Heart right ventricle (tissue), 16 donors: ENCODE results near the gene PDCL3. TPM values are rescaled to one million over a fixed set of nuclear protein-coding genes. Genes with fewer than 3 reads are reported as not detected.

ENCODE experiments used
- ATAC-seq, 8 donors: fragments of 200-7000 bp; cut with Tn5 transposase; one replicate each; pipeline ENCODE4 v1.9.1; 2020; ENCODE audit warnings: mild to moderate bottlenecking in 8 of 8, moderate library complexity in 8 of 8, moderate number of reproducible peaks in 1 of 8
- DNase-seq, 2 donors: peaks; one replicate each; pipeline ENCODE4 v3.0.0-alpha.2; 2020
- H3K27ac ChIP-seq, 10 donors: fragments of 200-600 bp; sonication (generic) in 2 of 10; one replicate each; pipeline versions ENCODE4 v1.5.0 to v1.8.0; 2020 to 2022; ENCODE audit warnings: mild to moderate bottlenecking in 3 of 10
- H3K27me3 ChIP-seq, 7 donors: fragments of 200-600 bp; one replicate each; pipeline ENCODE4 v1.8.0; 2021 to 2022; ENCODE audit warnings: mild to moderate bottlenecking in 2 of 7
- H3K36me3 ChIP-seq, 9 donors: fragments of 200-600 bp; sonication (generic) in 1 of 9; one replicate each; pipeline versions ENCODE4 v1.5.0 to v1.8.0; 2020 to 2022; ENCODE audit warnings: mild to moderate bottlenecking in 2 of 9
- H3K4me1 ChIP-seq, 9 donors: fragments of 200-600 bp; sonication (generic) in 1 of 9; one replicate each; pipeline versions ENCODE4 v1.5.0 to v1.8.0; 2020 to 2022; ENCODE audit warnings: mild to moderate bottlenecking in 4 of 9
- H3K4me3 ChIP-seq, 10 donors: fragments of 200-600 bp; sonication (generic) in 2 of 10; one replicate each; pipeline versions ENCODE4 v1.5.0 to v1.8.0; 2020 to 2022; ENCODE audit warnings: mild to moderate bottlenecking in 7 of 10, moderate library complexity in 2 of 10
- H3K9me3 ChIP-seq, 11 donors: fragments of 200-600 bp in 10 of 11; sonication (generic) in 2 of 11; one replicate each; pipeline versions ENCODE4 v1.5.0 to v1.8.0; 2013 to 2022; ENCODE audit warnings: mild to moderate bottlenecking in 2 of 11, control low read depth in 1 of 11, moderate library complexity in 1 of 11
- WGBS, 2 donors: extraction: QIAGEN DNeasy Blood & Tissue Kit; methylation state at CpG; one replicate each; pipeline ENCODE4 v1.1.7; 2013; ENCODE audit warnings: inconsistent platforms in 1 of 2; 5-methylcytosine and 5-hydroxymethylcytosine counted together
- intact Hi-C, 10 donors: fragments of 100-400 bp; cut with DNase I; formaldehyde crosslinking; loops; one replicate each; pipeline versions ENCODE4 v1.11.1 to v1.14.2; 2022
- polyA plus RNA-seq, 2 donors: library from polyadenylated mRNA; stranded (reverse); fragments of 200-250 nt; gene quantifications; one replicate each; pipeline ENCODE4 v1.2.3, GENCODE V29; 2013
- total RNA-seq, 10 donors: library from RNA; stranded (reverse); fragmentation: NEBNext Ultra II Directional in 3 of 10; extraction: Animal tissue kit (Norgen Biotek cat#: 25700) in 3 of 10; gene quantifications; one replicate each; pipeline versions ENCODE4 v1.2.1 to v1.2.4, GENCODE V29; 2021 to 2023
- TF ChIP-seq, protein P1 (sequence below), 9 donors: fragments of 200-600 bp; sonication (generic) in 2 of 9; IDR thresholded peaks; one replicate each; pipeline versions ENCODE4 v1.5.0 to v1.8.0; 2021 to 2022; ENCODE audit warnings: antibody characterized with exemption in 9 of 9, mild to moderate bottlenecking in 5 of 9, moderate library complexity in 1 of 9
- donor health status: Arrhythmogenic right ventricular cardiomyopathy.
- donor health status: ischemic (EF 13 %, LVEDD 7.1; RV severe dilation, severe dysfunction).
- donor health status: healthy with polysubstance abuse.
- donor health status: DM: no; HTN: yes; CAD: no.
- donor health status: DM: no; HTN: no; CAD: no.
- donor health status: ischemic (EF 25% LVEDD 6.9; RV normal size, moderate dysfunction).
- donor health status: ischemic (EF 25% LVEDD 5.7; RV mildly dilated, moderate dysfunction).
- donor health status: healthy.
- donor health status: DM: yes; HTN: yes; CAD: no.
- donor health status: Ischemic cardiomyopathy.
- donor health status: ischemic (EF 35%, LVEDD 5.7; RV mildly dilated, moderate dysfunction).
- donor health status: nonischemic (EF 11% LVEDD 7.7; RV severe dilation, severe dysfunction).
- donor health status: DM: yes; HTN: yes; CAD: no.
- donor health status: PGD.
- donor health status: ischemic (EF 29% LVEDD 5.4; RV normal size, mild dysfunction).
- donor health status: nonischemic (EF 23%, LVEDD 6.1; RV moderate dilation, normal function).

The PDCL3 gene
- total and polyA plus RNA-seq, 12 donors = 17.0 to 30.0 (median 23.4) TPM

DNA sequence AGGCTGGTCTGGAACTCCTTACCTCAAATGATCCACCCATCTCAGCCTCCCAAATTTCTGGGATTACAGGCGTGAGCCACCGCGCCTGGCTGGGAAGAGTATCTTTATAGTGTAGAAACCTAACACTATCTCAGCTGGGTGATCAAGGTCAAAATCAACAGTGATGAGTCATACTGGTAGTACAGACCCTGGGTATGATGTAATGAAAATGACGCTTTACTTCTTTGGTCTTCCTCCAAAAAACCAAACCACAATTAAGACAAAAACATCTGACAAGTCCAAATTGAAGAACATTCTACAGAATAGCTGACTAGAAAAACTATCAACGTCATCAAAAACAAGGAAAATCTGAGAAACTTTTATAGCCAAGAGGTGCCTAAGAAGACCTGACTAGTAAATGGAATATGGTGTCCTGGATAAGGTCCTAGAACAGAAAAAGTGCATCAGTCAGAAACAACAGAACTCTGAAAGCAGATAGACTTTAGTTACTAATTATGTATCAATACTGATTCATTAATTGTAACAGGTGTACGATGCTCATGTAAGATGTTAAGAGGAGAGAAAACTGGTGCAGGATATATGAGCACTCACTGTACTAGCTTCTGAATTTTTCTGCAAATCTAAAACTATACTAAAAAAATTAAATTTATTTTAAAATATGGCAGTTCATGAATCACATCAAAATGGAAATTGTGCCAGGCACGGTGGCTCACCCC, 25.4 kb downstream of the PDCL3 start:
- Histone ChIP-seq H3K4me3 (no peak overlapping the region), H3K27ac (peak overlapping the region in 1 of 10 donors; percentile 22), H3K4me1 (peaks cover 0 to 21% (median 0%) of the 10 kb centered on the region in 9 donors), H3K9me3 (no peaks in the 10 kb centered on the region), H3K27me3 (no peaks in the 10 kb centered on the region), H3K36me3 (no peaks in the 10 kb centered on the region)
- 81 to 84% methylated on average over 7 of the region's 7 CpGs for WGBS, 2 donors
- no peak for DNase-seq
- intact Hi-C loops = no loop called here
- TF ChIP-seq, protein P1, sequence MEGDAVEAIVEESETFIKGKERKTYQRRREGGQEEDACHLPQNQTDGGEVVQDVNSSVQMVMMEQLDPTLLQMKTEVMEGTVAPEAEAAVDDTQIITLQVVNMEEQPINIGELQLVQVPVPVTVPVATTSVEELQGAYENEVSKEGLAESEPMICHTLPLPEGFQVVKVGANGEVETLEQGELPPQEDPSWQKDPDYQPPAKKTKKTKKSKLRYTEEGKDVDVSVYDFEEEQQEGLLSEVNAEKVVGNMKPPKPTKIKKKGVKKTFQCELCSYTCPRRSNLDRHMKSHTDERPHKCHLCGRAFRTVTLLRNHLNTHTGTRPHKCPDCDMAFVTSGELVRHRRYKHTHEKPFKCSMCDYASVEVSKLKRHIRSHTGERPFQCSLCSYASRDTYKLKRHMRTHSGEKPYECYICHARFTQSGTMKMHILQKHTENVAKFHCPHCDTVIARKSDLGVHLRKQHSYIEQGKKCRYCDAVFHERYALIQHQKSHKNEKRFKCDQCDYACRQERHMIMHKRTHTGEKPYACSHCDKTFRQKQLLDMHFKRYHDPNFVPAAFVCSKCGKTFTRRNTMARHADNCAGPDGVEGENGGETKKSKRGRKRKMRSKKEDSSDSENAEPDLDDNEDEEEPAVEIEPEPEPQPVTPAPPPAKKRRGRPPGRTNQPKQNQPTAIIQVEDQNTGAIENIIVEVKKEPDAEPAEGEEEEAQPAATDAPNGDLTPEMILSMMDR (IDR thresholded peaks at IDR 0.05) = no peak
- peak in 1 of 8 donors; percentile 53 for ATAC-seq

DNA sequence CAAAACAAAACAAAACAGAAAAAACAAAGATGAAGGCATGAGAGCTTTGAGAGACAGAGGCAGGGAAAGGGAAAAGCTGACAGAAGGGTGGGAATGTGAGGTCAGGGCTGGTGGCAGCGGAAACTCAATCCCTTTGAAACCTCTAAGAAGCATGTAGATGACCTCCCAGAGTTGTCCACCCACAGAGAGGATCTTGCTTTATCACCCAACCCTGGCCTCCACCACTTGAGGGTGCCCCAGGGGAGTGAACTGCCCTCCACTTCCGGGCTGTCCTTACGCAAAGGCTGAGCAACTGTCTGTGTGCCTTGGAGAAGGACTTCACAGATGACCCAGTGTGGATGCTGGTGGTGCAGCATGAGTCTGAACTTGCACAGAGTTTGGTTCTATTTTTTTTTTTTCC, 26.7 kb downstream of the PDCL3 start:
- H3K36me3 ChIP-seq = no peaks in the 10 kb centered on the region
- ATAC-seq (peak in 1 of 8 donors; percentile 39), DNase-seq (no peak)
- TF ChIP-seq, protein P1 (IDR thresholded peaks at IDR 0.05) = no peak
- no peaks in the 10 kb centered on the region for H3K27me3 ChIP-seq
- intact Hi-C loops = no loop called here
- H3K9me3 ChIP-seq = no peaks in the 10 kb centered on the region
- peaks cover 0 to 21% (median 0%) of the 10 kb centered on the region in 9 donors for H3K4me1 ChIP-seq
- no peak overlapping the region for H3K4me3 ChIP-seq
- peak overlapping the region in 1 of 10 donors; percentile 26 for H3K27ac ChIP-seq
- 55 to 72% methylated on average over 3 of the region's 3 CpGs for WGBS, 2 donors

DNA sequence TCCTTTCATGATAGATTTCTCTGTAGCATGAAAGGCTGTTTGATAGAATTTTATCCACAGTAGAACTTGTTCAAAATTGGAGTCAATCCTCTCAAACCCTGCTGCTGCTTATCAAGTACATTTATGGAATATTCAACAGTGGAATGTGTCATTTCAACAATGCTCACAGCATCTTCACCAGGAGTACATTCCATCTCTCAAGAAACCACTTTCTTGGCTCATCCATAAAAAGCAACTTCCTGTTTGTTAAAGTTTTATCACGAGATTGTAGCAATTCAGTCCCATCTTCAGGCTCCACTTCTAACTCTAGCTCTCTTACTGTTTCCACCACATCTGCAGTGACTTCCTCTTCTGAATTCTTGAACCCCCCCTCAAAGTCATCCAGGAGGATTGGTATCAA, 29.4 kb downstream of the PDCL3 start:
- Histone ChIP-seq H3K36me3 (no peaks in the 10 kb centered on the region), H3K4me3 (no peak overlapping the region), H3K27ac (no peak overlapping the region), H3K9me3 (no peaks in the 10 kb centered on the region), H3K4me1 (peaks cover 0 to 21% (median 0%) of the 10 kb centered on the region in 9 donors), H3K27me3 (no peaks in the 10 kb centered on the region)
- DNase-seq = no peak
- WGBS, 2 donors = 33 to 42% methylated on average over 1 of the region's 1 CpG
- TF ChIP-seq, protein P1 (IDR thresholded peaks at IDR 0.05) = no peak
- intact Hi-C loops = no loop called here
- ATAC-seq = no peak

DNA sequence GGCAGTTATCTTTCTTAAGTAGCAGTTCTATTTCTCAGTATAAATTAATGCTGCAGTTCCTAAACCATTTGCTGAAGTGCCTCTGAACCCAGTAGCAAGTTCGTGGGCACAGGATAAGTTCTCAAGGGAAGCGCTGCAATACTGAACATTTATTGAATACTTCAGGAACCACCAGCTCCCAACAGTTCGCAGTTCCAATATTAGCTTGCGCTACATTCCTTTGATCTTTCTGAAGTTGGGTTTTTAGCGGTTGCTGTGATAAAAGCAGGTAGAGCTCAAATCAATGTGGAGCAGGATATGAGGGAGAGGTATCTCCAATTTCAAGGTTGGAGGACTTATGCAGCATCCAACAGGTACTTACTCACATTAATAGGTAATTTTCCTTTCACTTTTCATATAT, 33.7 kb downstream of the PDCL3 start:
- no peaks in the 10 kb centered on the region for H3K27me3 ChIP-seq
- ATAC-seq = no peak
- no peak for DNase-seq
- WGBS, 2 donors = 92 to 93% methylated on average over 5 of the region's 5 CpGs
- no peaks in the 10 kb centered on the region for H3K36me3 ChIP-seq
- no peaks in the 10 kb centered on the region for H3K9me3 ChIP-seq
- intact Hi-C loops = no loop called here
- H3K4me3 ChIP-seq = no peak overlapping the region
- H3K4me1 ChIP-seq = peaks cover 0 to 3% (median 0%) of the 10 kb centered on the region in 9 donors
- TF ChIP-seq, protein P1 (IDR thresholded peaks at IDR 0.05) = no peak
- H3K27ac ChIP-seq = no peak overlapping the region
